ENCODE results near the gene PRC1. TPM values are rescaled to one million over a fixed set of nuclear protein-coding genes. Genes with fewer than 3 reads are reported as not detected.

Gene PRC1
- total RNA-seq, 1 experiment from 2014 or later, result 75.7 TPM

DNA sequence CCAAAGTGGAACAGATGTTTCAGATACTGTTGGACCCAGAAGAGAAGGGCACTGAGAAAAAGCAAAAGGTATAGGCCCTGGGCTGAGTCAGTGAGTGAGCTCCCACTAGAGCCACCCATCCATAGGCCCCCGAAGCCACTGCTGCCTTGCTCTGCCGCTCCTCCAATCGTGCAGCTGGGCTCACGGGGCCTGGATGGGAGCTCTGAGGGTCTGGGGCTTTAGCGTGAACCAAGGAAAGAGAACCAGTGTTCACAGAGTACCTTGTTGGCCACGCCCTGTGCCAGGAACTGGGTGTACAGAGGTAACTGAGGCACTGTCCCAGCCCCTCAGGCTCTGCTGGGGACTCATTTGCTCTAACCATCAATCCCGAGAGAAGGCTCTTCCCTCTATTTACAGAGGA, 54.6 kb downstream of the PRC1 start:
- H3K36me3 Mint-ChIP-seq (ENCODE audit: insufficient read depth in 1 of 3, low read depth in 3 of 3), result peaks cover 46 to 66% (median 62%) of the 10 kb centered on the region in 3 experiments; a peak in 6 of 7 replicates
- H3K27me3 Mint-ChIP-seq (ENCODE audit: low read depth), result no peaks in the 10 kb centered on the region; the same call in 1 of the 2 replicates
- H3K14ac ChIP-seq (ENCODE audit: insufficient read depth, low read length), result no peak overlapping the region
- H3K27me3 ChIP-seq (ENCODE audit: insufficient read depth, low read length), result no peaks in the 10 kb centered on the region
- H2AK5ac ChIP-seq (ENCODE audit: insufficient read length, low read length), result no peak overlapping the region
- H3K27ac ChIP-seq (ENCODE audit: insufficient read length, low read depth, low read length), result no peak overlapping the region
- H2BK12ac ChIP-seq (ENCODE audit: insufficient read length, low read depth, low read length), result no peak overlapping the region
- no peak overlapping the region for H3K9ac ChIP-seq (ENCODE audit: extremely low read depth, insufficient read length, low read length)
- no peak overlapping the region for H3K4me2 ChIP-seq (ENCODE audit: insufficient read depth, insufficient read length, low read length)
- peaks cover 7% of the 10 kb centered on the region for H3K23me2 ChIP-seq (ENCODE audit: insufficient read length, low read depth, low read length, poor library complexity, severe bottlenecking)
- H3T11ph ChIP-seq (ENCODE audit: low read length), result no peak overlapping the region
- H3K23ac ChIP-seq (ENCODE audit: insufficient read length, low read depth, low read length), result no peak overlapping the region
- no peak overlapping the region for H3K4me3 Mint-ChIP-seq
- H4K8ac ChIP-seq (replicated peaks; ENCODE audit: insufficient read length, low read depth, low read length), result no peak overlapping the region
- H4K91ac ChIP-seq (ENCODE audit: insufficient read length, low read depth, low read length), result no peak overlapping the region
- H3K27ac Mint-ChIP-seq, result no peak overlapping the region
- H3K18ac ChIP-seq (ENCODE audit: insufficient read length, low read depth, low read length), result no peak overlapping the region
- no peaks in the 10 kb centered on the region for H3K79me1 ChIP-seq (ENCODE audit: insufficient read depth, low read depth, low read length, poor library complexity, severe bottlenecking)
- peaks cover 9 to 10% of the 10 kb centered on the region in 2 experiments for H3K4me1 Mint-ChIP-seq
- no CpG with 5 or more reads among the region's 7 CpGs for WGBS (ENCODE audit: extremely low coverage, insufficient read length, low lambda C conversion rate)
- H2BK5ac ChIP-seq (ENCODE audit: insufficient read length, low read length), result no peak overlapping the region
- no peaks in the 10 kb centered on the region; the same call in 1 of the 2 replicates for H3K79me2 ChIP-seq (ENCODE audit: insufficient read depth, low read length)
- H2BK15ac ChIP-seq (ENCODE audit: low read depth, low read length), result no peak overlapping the region
- no peak overlapping the region for H4K5ac ChIP-seq (ENCODE audit: insufficient read length, low read depth, low read length)
- H3K9me3 Mint-ChIP-seq, result no peaks in the 10 kb centered on the region
- TF ChIP-seq, protein P1, sequence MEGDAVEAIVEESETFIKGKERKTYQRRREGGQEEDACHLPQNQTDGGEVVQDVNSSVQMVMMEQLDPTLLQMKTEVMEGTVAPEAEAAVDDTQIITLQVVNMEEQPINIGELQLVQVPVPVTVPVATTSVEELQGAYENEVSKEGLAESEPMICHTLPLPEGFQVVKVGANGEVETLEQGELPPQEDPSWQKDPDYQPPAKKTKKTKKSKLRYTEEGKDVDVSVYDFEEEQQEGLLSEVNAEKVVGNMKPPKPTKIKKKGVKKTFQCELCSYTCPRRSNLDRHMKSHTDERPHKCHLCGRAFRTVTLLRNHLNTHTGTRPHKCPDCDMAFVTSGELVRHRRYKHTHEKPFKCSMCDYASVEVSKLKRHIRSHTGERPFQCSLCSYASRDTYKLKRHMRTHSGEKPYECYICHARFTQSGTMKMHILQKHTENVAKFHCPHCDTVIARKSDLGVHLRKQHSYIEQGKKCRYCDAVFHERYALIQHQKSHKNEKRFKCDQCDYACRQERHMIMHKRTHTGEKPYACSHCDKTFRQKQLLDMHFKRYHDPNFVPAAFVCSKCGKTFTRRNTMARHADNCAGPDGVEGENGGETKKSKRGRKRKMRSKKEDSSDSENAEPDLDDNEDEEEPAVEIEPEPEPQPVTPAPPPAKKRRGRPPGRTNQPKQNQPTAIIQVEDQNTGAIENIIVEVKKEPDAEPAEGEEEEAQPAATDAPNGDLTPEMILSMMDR (conservative IDR thresholded peaks at IDR 0.05), result no peak
- no peak overlapping the region for H2BK20ac ChIP-seq (ENCODE audit: low read depth, low read length, poor library complexity, severe bottlenecking)
- no peak for DNase-seq
- H3K9me3 ChIP-seq (ENCODE audit: control insufficient read depth, low read depth, low read length), result no peaks in the 10 kb centered on the region
- no peaks in the 10 kb centered on the region for H3K4me1 ChIP-seq (ENCODE audit: insufficient read depth, low read length)
- H3K56ac ChIP-seq (ENCODE audit: insufficient read length, low read depth, low read length), result no peak overlapping the region
- no peaks in the 10 kb centered on the region for H4K20me1 ChIP-seq (ENCODE audit: control insufficient read depth, insufficient read depth, insufficient read length)
- no peak overlapping the region for H2BK120ac ChIP-seq (ENCODE audit: low read depth, low read length, poor library complexity, severe bottlenecking)
- no peak overlapping the region for H2AFZ ChIP-seq (ENCODE audit: low read length)
- no peak overlapping the region for H3K4ac ChIP-seq (ENCODE audit: low read depth, low read length)

All from H9 (cell line).